GM12872 (cell line): Measurements from ENCODE around the gene TGFBR3.

Experiments
- CTCF ChIP-seq: IDR thresholded peaks from 3 replicates; pipeline ENCODE4 v1.5.1; 2011; ENCODE audit warnings: low read depth, mild to moderate bottlenecking, low read length, moderate library complexity; ENCODE audit not compliant: insufficient read depth

TGFBR3 gene

GRCh38 chr1:91685994-91686393, 200.0 kb downstream of the TGFBR3 start:
- no peak for TF ChIP-seq CTCF

- TF ChIP-seq CTCF = no peak
These were observed 201.3 kb downstream of the TGFBR3 start for GRCh38 chr1:91684481-91685196.

GRCh38 chr1:91683598-91683951, 202.4 kb downstream of the TGFBR3 start:
- TF ChIP-seq CTCF = no peak

GRCh38 chr1:91682882-91683597, 202.9 kb downstream of the TGFBR3 start:
- TF ChIP-seq CTCF = no peak

- no peak for TF ChIP-seq CTCF
These were observed 205.3 kb downstream of the TGFBR3 start for GRCh38 chr1:91680556-91681155.

- no peak for TF ChIP-seq CTCF
These were observed 206.5 kb downstream of the TGFBR3 start for GRCh38 chr1:91679446-91679845.

- TF ChIP-seq CTCF = no peak
These were observed 209.9 kb downstream of the TGFBR3 start for GRCh38 chr1:91676030-91676429.
